ENCODE results near the gene HDAC1.

GRCh38 chr1:32285658-32286057 is 6.2 kb upstream of the HDAC1 start:
- TF ChIP-seq, protein P1, sequence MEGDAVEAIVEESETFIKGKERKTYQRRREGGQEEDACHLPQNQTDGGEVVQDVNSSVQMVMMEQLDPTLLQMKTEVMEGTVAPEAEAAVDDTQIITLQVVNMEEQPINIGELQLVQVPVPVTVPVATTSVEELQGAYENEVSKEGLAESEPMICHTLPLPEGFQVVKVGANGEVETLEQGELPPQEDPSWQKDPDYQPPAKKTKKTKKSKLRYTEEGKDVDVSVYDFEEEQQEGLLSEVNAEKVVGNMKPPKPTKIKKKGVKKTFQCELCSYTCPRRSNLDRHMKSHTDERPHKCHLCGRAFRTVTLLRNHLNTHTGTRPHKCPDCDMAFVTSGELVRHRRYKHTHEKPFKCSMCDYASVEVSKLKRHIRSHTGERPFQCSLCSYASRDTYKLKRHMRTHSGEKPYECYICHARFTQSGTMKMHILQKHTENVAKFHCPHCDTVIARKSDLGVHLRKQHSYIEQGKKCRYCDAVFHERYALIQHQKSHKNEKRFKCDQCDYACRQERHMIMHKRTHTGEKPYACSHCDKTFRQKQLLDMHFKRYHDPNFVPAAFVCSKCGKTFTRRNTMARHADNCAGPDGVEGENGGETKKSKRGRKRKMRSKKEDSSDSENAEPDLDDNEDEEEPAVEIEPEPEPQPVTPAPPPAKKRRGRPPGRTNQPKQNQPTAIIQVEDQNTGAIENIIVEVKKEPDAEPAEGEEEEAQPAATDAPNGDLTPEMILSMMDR (IDR thresholded peaks at IDR 0.05): no peak
- TF ChIP-seq POLR2A (IDR thresholded peaks at IDR 0.05) (no peak), POLR2AphosphoS5 (IDR thresholded peaks at IDR 0.05) (no peak)

Data from sigmoid colon (tissue), 4 donors.